ENCODE results near the gene TRAF3IP3. TPM values are rescaled to one million over a fixed set of nuclear protein-coding genes. Genes with fewer than 3 reads are reported as not detected.

TRAF3IP3 gene
- not detected for total RNA-seq

GRCh38 chr1:209755926-209756614, at the start of gene TRAF3IP3:
TRAF3IP3 (plus strand) TSS chr1:209756053; CDS start chr1:209760040, 3,987 bp downstream.

GRCh38 chr1:209784265-209785169, 28.7 kb downstream of the TRAF3IP3 start, which contains the start of gene C1orf74:
C1orf74 (minus strand) TSS chr1:209784559; CDS start chr1:209783634, 925 bp downstream.

GRCh38 chr1:209805875-209806760, 50.3 kb downstream of the TRAF3IP3 start, which contains the start of gene IRF6:
IRF6 (minus strand) TSS chr1:209806142; CDS start chr1:209801413, 4,729 bp downstream.

GRCh38 chr1:209827384-209828262, 71.8 kb downstream of the TRAF3IP3 start, which contains the start of gene UTP25:
UTP25 (plus strand) TSS chr1:209827972; CDS start chr1:209828064, 92 bp downstream.

Other genes with a start within 250 kb of the TRAF3IP3 start
- 2.8 TPM for gene CAMK1G, start 172.3 kb upstream of the TRAF3IP3 start, total RNA-seq
- gene LAMB3, start 103.6 kb upstream of the TRAF3IP3 start, total RNA-seq, result 1.3 TPM
- 2.2 TPM for gene G0S2, start 80.6 kb upstream of the TRAF3IP3 start, total RNA-seq
- not detected for gene HSD11B1, start 51.2 kb upstream of the TRAF3IP3 start, total RNA-seq
- 2.2 TPM for gene C1orf74, start 28.5 kb downstream of the TRAF3IP3 start, total RNA-seq
- gene IRF6, start 50.1 kb downstream of the TRAF3IP3 start, total RNA-seq, result not detected
- gene UTP25, start 71.9 kb downstream of the TRAF3IP3 start, total RNA-seq, result 21.9 TPM
- 75.1 TPM for gene SYT14, start 182.2 kb downstream of the TRAF3IP3 start, total RNA-seq